ENCODE results near the gene KCNG3. TPM values are rescaled to one million over a fixed set of nuclear protein-coding genes. Genes with fewer than 3 reads are reported as not detected.

The KCNG3 gene
- total RNA-seq, 2 experiments from 2014 or later: 0.11 TPM; not detected in 1

DNA sequence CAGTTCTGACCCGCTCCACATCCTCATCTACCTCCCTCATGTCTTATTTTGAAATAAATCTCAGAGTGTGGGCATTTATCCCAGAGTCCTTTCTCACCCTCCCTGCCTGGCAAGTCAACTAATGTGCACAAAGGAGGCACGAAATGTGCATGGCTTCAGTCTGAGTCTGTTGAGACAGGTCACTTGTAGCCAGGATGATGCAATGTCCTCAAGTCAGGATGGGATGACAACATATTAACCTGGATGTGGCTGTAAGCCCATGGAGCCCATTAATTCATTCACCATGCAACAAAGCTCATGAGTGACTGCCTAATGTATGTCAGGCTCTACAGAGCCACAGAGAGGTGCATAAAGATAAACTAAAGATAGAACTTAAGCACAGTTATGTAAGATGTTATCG, 34.5 kb downstream of the KCNG3 start:
- peaks cover 18% of the 10 kb centered on the region for H3K27me3 Mint-ChIP-seq
- no peaks in the 10 kb centered on the region for H3K4me1 Mint-ChIP-seq
- POLR2A ChIA-PET: no interaction called here
- H3K36me3 Mint-ChIP-seq: no peaks in the 10 kb centered on the region
- no peak overlapping the region for H3K27ac Mint-ChIP-seq
- no peaks in the 10 kb centered on the region for H3K9me3 Mint-ChIP-seq
- DNase-seq (no peak), ATAC-seq (ENCODE audit: low read depth) (no peak)
- H3K4me3 Mint-ChIP-seq: no peak overlapping the region

DNA sequence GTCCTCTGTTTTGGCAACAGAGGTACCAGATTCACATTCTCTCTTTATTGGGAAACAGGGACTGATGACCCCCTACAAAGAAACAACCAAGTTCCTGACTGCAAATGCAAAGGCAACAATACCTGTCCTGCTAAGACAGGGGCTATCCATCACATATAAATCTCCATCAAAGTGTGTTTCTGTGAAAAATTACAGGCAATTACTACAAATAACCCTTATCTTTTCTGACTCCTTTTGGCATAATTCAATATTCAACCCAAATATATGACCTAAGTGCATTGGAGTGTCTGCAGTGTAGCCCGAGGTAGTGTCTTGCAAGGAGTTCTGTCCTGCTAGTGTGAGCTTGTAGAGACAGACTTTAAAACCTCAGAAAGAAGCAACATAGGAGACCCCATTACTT, 35.4 kb downstream of the KCNG3 start:
- no peak overlapping the region for H3K4me3 Mint-ChIP-seq

DNA sequence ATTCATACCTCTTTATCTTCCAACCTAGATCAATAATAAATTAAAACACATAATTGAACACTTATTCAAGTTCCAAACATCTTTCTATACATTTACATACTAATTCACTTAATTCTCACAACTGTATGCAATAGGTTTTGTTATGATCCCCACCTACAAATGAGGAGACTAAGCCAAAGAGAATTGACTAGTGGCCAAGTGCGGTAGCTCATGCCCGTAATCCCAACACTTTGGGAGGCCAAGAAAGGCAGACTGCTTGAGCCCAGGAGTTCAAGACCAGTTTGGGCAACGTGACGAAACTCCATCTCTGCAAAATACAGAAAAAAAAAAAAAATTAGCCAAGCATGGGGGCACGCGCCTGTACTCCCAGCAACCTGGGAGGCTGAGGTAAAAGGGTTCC, 36.8 kb downstream of the KCNG3 start:
- Mint-ChIP-seq H3K36me3 (no peaks in the 10 kb centered on the region), H3K4me1 (no peaks in the 10 kb centered on the region), H3K27ac (no peak overlapping the region), H3K9me3 (no peaks in the 10 kb centered on the region), H3K4me3 (no peak overlapping the region), H3K27me3 (peaks cover 18% of the 10 kb centered on the region)
- DNase-seq: no peak
- no peak for ATAC-seq (ENCODE audit: low read depth)
- POLR2A ChIA-PET: interaction anchor here (0.6 kb wide), 1 partner anchor 168 kb away, joined by 5 read pairs; no protein-coding TSS in a partner anchor

More for the DNA sequence above, 35.4 kb downstream of the KCNG3 start:
- H3K9me3 Mint-ChIP-seq: no peaks in the 10 kb centered on the region
- no peak for DNase-seq
- H3K27ac Mint-ChIP-seq: no peak overlapping the region
- no peaks in the 10 kb centered on the region for H3K4me1 Mint-ChIP-seq
- ATAC-seq (ENCODE audit: low read depth): no peak
- peaks cover 18% of the 10 kb centered on the region for H3K27me3 Mint-ChIP-seq
- POLR2A ChIA-PET: no interaction called here
- H3K36me3 Mint-ChIP-seq: no peaks in the 10 kb centered on the region

DNA sequence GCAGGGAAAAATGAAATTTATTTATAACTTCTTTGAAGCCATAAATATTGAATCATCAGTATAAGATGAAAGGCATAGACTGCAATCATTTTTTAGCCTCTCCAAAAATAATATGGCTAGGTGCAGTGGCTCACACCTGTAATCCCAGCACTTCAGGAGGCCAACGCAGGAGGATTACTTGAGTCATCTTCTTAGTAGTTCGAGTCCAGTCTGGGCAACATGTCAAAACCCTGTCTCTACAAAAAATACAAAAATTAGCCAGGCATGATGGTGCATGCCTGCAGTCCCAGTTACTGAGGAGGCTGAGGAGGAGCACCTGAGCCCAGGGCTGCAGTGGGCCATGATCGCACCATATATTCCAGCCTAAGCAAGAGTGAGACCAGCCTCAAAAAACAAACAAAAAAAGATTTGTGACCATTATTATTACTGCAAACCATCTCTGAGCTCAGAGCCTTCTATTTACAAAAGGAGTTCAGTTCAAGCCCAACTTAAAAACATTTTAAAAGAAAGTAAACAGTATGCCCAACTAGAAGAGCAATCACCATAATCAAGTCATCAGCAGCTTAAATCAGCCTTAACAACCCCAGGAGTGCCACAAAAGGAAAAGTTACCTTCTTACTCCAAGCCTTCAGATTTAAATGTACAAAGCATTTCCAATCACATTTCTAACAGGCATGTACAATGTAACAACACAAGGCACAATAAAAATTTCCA, 37.5 kb downstream of the KCNG3 start:
- H3K27ac Mint-ChIP-seq: no peak overlapping the region
- ATAC-seq (ENCODE audit: low read depth) (no peak), DNase-seq (no peak)
- no peaks in the 10 kb centered on the region for H3K36me3 Mint-ChIP-seq
- H3K4me3 Mint-ChIP-seq: no peak overlapping the region
- no peaks in the 10 kb centered on the region for H3K4me1 Mint-ChIP-seq
- POLR2A ChIA-PET: no interaction called here
- peaks cover 13% of the 10 kb centered on the region for H3K27me3 Mint-ChIP-seq
- no peaks in the 10 kb centered on the region for H3K9me3 Mint-ChIP-seq

DNA sequence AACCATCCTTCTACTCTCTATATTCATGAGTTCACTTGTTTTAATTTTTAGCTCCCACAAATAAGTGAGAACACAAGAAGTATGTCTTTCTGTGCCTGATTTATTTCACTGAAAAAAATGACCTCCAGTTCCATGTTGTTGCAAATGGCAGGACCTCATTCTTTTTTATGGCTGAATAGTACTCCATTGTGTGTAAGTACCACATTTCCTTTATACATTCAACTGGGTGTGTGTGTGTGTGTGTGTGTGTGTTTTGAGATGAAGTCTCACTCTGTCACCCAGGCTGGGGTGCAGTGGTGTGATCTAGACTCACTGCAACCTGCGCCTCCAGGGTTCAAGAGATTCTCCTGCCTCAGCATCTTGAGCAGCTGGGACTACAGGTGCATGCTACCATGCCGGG, 41.2 kb downstream of the KCNG3 start:
- no peak for DNase-seq
- Mint-ChIP-seq H3K4me1 (no peaks in the 10 kb centered on the region), H3K27ac (no peak overlapping the region), H3K9me3 (no peaks in the 10 kb centered on the region), H3K27me3 (peaks cover 7% of the 10 kb centered on the region), H3K36me3 (no peaks in the 10 kb centered on the region), H3K4me3 (no peak overlapping the region)
- ATAC-seq (ENCODE audit: low read depth): no peak
- POLR2A ChIA-PET: no interaction called here

DNA sequence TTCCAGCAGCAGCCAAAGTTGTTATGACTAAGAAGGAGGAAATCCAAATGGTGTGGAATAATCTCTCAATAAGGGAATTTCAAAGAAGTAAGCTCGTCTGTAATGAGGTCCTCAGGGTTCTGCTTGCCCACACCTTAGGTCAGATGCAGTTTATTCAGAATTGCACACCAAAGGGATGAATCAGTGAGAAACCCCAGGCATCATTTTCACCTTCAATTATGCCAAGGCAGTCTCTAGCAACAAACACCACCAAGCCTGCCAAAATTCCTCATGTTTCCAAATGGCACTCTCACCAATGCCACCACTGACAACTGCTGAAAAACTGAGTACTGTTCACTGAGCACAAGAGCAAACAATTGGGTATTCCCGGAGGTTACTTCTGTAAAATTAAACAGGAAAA, 43.6 kb downstream of the KCNG3 start:
- H3K27me3 Mint-ChIP-seq: no peaks in the 10 kb centered on the region
- POLR2A ChIA-PET: no interaction called here
- no peaks in the 10 kb centered on the region for H3K36me3 Mint-ChIP-seq
- H3K27ac Mint-ChIP-seq: no peak overlapping the region
- no peaks in the 10 kb centered on the region for H3K9me3 Mint-ChIP-seq
- no peak for DNase-seq
- ATAC-seq (ENCODE audit: low read depth): no peak
- H3K4me3 Mint-ChIP-seq: no peak overlapping the region
- no peaks in the 10 kb centered on the region for H3K4me1 Mint-ChIP-seq

DNA sequence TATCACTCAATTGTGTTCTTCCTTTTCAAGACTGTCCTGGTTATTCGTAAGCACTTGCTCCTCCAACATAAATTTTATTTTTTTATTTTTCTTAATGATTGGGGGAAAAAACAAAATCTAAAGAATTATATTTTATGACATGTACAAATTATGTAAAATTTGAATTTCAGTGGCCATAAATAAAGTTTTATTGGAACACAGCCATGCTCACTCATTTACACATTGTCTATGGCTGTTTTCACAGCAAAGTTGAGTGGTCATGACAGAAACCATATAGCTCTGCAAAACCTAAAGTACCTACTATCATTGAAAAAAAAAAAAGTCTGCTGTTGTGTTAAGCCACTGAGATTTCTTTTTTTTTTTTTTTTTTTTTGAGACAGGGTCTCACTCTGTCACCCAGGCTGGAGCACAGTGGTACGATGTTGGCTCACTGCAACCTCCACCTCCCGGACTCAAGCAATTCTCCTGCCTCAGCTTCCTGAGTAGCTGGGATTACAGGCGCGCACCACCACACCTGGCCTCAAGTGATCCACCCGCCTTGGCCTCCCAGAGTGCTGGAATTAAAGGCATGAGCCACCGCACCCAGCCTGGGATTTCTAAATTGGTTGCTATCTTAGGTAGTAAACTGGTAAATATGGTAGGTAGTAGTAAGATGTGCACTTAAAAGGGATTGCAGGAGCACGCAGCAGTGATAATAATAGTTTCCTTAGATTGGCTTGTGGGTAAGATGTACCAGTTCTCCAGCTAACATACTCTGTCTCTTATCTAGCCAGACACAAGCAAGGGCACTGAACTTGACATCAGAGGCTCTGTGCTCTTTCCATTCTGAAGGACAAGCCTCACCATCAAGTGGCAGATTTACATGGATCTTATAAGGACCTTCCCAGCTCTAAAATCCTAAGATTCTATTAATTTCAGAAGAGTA, 44.4 kb downstream of the KCNG3 start:
- Mint-ChIP-seq H3K36me3 (no peaks in the 10 kb centered on the region), H3K4me1 (no peaks in the 10 kb centered on the region), H3K4me3 (no peak overlapping the region), H3K27ac (no peak overlapping the region), H3K27me3 (peaks cover 1% of the 10 kb centered on the region), H3K9me3 (no peaks in the 10 kb centered on the region)
- no peak for ATAC-seq (ENCODE audit: low read depth)
- no peak for DNase-seq
- POLR2A ChIA-PET: no interaction called here

DNA sequence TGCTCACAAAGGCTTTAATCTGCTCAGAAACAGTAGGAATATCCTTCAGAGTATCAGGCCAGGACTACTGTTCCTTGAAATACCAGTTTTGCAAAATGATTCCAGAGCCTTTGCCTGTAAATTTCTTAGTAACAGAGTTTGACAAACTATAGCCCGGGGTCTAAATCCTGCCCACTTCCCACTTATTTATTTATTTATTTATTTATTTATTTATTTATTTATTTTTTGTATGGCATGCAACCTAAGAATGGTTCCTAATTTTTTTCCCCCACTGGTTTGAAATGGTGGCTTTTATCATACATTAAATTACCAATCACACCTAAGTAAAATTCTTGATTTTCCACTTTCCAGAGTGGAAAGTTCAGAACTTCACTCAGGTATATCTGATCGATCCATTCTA, 45.6 kb downstream of the KCNG3 start:
- H3K4me3 Mint-ChIP-seq: no peak overlapping the region
- H3K9me3 Mint-ChIP-seq: no peaks in the 10 kb centered on the region
- POLR2A ChIA-PET: no interaction called here
- H3K27ac Mint-ChIP-seq: no peak overlapping the region
- no peaks in the 10 kb centered on the region for H3K4me1 Mint-ChIP-seq
- ATAC-seq (ENCODE audit: low read depth) (no peak), DNase-seq (no peak)
- H3K36me3 Mint-ChIP-seq: no peaks in the 10 kb centered on the region
- H3K27me3 Mint-ChIP-seq: peaks cover 3% of the 10 kb centered on the region

DNA sequence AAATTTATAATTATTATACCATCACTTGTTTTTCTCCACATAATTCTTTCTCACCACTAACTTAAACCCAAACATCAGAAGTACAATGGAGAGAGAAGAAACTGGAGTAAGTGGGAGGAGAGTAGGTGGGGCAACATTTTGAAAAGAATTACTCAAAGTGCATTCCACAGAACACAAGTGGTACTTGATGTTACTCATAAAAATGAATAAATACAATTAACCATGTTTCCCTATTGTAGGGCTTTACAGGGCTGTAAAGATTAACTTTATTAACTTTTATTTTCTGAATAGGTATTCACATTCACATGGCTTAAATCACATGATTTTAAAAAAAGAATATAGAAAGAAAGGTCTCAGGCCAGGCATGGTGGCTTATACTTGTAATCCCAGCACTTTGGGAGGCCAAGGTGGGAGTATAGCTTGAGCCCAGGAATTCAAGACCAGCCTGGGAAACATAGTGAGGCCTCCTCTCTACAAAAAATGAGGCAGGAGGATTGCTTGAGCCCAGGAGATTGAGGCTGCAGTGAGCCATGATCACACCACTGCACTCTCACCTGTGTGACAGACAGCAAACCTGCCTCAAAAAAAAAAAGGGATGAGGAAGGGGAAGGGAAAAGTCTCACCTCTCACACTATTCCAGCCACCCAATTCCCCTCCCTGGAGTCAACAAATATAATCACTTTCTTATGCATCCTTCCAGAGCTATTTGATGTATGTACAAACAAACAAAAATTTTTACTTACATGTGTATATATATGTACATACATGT, 47.1 kb downstream of the KCNG3 start:
- Mint-ChIP-seq H3K36me3 (no peaks in the 10 kb centered on the region), H3K4me3 (no peak overlapping the region), H3K4me1 (no peaks in the 10 kb centered on the region), H3K27me3 (peaks cover 14% of the 10 kb centered on the region), H3K27ac (no peak overlapping the region), H3K9me3 (no peaks in the 10 kb centered on the region)
- POLR2A ChIA-PET: no interaction called here
- ATAC-seq (ENCODE audit: low read depth) (no peak), DNase-seq (no peak)

DNA sequence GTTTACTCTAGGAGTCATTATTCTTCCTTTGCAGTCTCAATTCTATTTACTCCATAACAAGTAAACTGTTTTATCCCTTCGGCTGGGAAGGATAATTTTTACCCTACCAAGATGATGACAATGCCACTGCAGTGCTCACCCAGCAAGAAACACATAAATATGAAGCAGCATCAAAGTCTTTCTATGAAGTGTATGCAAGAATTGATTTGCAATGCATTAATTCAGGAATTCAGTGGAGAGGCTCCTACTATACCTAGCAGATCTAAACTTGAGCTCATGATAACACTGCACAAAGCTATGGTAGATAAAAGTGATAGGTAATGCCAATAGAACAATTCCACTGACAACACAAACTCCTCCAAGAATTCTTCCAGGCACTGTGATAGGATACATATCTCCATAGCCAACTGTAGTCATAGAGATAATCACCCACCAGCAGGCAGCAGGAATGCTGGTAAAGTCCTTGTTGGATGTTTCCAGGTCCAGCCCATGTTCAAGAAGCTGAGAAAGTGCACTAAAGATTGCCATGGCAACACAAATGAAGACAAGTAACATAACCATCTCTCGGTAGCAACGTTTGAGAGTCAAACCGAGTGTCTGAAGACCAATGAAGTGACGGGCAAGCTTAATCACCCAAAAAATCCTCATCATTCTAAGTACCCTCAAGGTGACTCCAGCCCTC, 49.9 kb downstream of the KCNG3 start:
- no peak overlapping the region for H3K27ac Mint-ChIP-seq
- H3K27me3 Mint-ChIP-seq: peaks cover 17% of the 10 kb centered on the region
- DNase-seq (no peak), ATAC-seq (ENCODE audit: low read depth) (no peak)
- no peak overlapping the region for H3K4me3 Mint-ChIP-seq
- no peaks in the 10 kb centered on the region for H3K9me3 Mint-ChIP-seq
- H3K4me1 Mint-ChIP-seq: no peaks in the 10 kb centered on the region
- POLR2A ChIA-PET: no interaction called here
- no peaks in the 10 kb centered on the region for H3K36me3 Mint-ChIP-seq

DNA sequence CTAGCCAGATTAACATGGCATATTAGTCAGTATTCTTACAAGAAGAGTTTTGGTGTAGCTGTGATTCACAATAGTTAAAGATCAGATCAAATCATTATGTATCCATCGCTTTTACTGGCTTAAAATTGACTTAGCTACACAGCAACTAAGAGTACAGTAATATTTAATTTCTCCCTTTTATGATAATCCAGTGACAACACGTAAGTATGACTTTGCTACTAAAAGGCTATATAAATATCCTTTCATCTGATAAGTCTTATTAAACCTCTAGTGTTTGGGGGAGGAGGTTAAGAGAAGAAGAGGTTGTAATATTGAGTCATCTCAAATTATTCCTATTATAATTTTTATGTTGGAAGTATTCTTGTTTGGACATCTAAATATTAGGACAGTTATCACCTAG, 51.0 kb downstream of the KCNG3 start:
- H3K27ac Mint-ChIP-seq: no peak overlapping the region
- no peaks in the 10 kb centered on the region for H3K36me3 Mint-ChIP-seq
- no peak overlapping the region for H3K4me3 Mint-ChIP-seq
- no peak for DNase-seq
- H3K4me1 Mint-ChIP-seq: no peaks in the 10 kb centered on the region
- POLR2A ChIA-PET: no interaction called here
- H3K27me3 Mint-ChIP-seq: peaks cover 17% of the 10 kb centered on the region
- no peaks in the 10 kb centered on the region for H3K9me3 Mint-ChIP-seq
- no peak for ATAC-seq (ENCODE audit: low read depth)

DNA sequence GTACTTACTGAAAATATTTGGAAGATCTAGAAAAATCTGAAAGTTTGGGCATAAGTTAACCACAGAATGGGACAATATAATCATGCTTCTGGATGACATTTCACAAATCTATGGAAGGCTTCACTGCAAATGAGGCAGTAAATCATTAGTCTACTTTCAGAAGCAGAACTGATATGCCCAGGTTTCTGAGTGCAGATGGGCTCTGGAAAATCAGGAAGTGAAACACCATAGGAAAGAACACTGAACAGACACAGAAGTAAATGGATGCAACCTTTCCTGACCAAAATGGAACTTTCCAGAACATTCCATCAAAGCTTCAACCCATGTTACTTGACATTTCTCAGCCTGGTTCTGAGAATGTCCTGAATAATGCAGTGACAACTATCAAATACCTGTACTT, 55.1 kb downstream of the KCNG3 start:
- Mint-ChIP-seq H3K27me3 (peaks cover 22% of the 10 kb centered on the region), H3K27ac (no peak overlapping the region), H3K9me3 (no peaks in the 10 kb centered on the region), H3K4me3 (no peak overlapping the region), H3K4me1 (no peaks in the 10 kb centered on the region), H3K36me3 (no peaks in the 10 kb centered on the region)
- POLR2A ChIA-PET: no interaction called here
- no peak for DNase-seq
- no peak for ATAC-seq (ENCODE audit: low read depth)

DNA sequence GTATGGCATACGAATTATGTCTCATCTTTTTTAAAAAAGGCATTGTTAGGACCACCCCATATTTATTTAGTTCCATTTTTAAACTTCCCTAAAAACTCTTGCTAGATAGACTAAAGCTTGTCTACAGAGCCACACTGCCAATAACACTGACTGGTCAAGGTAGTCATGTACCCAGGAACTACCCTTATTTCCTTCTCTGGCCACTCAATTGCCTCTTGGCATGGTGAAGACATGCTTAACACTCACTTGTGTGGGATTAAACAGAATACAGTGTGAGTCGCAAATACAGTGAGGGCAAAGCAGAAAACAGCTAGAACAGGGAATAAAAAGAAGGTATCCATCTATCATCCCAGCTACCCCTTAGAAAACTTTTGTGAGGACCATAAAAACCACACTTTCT, 57.4 kb downstream of the KCNG3 start:
- POLR2A ChIA-PET: no interaction called here
- Mint-ChIP-seq H3K4me3 (no peak overlapping the region), H3K27me3 (peaks cover 12% of the 10 kb centered on the region), H3K27ac (no peak overlapping the region), H3K9me3 (no peaks in the 10 kb centered on the region), H3K36me3 (no peaks in the 10 kb centered on the region), H3K4me1 (no peaks in the 10 kb centered on the region)
- ATAC-seq (ENCODE audit: low read depth) (no peak), DNase-seq (no peak)

Data from activated naive CD8-positive, alpha-beta T cell treated with anti-CD3 and anti-CD28 coated beads, Interleukin-2, amount 10 ng/mL, durations not matched to agents 7 days and 5 days (primary cell).